ENCODE results near the gene HSDL2.
"Not testable (repeated sequence)": the region's sequence is repeated elsewhere in the genome, so short reads cannot be mapped to it uniquely, and the experiment has no call there.

The HSDL2 gene

DNA sequence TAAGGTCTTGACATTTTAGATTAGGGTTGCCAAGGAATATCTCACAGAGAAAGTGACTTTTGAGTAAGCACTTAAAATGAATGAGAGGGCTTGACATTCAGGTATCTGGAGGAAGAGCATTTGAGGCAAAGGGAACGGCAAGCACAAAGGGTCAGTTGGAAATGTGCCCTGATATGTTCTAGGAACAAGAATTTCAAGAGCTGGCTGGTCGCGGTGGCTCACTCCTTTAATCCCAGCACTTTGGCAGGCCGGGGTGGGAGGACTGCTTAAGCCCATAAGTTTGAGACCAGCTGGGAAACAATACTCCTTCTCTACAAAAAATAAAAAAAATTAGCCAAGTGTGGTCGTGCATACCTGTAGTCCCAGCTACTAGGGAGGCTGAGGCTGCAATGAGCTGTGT is 123.3 kb downstream of the HSDL2 start:
- no peak for DNase-seq

- no peak for DNase-seq
These were observed 125.2 kb downstream of the HSDL2 start for GRCh38 chr9:112505086-112505485.

DNA sequence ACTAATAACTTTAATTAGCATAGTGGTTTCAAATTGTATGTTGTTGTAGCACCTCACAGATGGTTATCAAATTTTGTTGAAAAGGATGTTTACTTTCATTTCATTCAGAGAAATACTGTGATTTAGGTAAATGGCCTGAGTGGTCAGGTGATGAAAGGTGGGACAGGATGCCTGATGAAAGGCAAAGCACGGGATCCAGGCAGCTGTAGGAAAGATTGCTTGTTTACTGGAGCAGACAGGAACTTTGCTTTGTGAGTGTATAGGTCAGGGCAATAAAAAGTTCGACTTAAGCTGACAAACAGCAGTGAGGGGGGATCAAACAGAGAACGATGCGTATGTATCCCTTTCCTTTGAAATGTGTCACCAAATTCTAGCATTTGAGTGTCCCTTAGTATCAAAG is 125.7 kb downstream of the HSDL2 start:
- no peak for DNase-seq

GRCh38 chr9:112506571-112506970 is 126.7 kb downstream of the HSDL2 start:
- no peak for DNase-seq

GRCh38 chr9:112507001-112507680 is 127.2 kb downstream of the HSDL2 start:
- DNase-seq, result no peak

GRCh38 chr9:112508377-112508776 is 128.5 kb downstream of the HSDL2 start:
- DNase-seq, result no peak

DNA sequence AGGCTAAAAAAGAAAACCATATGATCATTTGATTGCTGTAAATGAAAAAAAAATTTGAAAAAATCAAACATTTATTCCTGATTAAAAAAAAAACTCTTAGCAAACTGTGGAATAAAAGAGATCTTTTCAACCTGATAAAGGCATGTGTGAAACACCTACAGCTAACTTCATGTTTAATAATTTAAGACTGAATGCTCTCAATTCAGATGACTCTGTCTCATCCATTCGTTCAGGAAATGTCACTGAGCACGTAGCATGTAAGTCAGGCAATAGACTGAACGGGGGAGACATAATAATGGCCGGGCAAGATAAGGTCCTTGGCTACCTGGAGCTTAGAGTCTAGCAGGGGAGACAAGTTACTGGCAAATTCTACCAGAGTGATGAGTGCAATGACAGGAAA is 132.5 kb downstream of the HSDL2 start:
- not testable (repeated sequence) for DNase-seq

DNA sequence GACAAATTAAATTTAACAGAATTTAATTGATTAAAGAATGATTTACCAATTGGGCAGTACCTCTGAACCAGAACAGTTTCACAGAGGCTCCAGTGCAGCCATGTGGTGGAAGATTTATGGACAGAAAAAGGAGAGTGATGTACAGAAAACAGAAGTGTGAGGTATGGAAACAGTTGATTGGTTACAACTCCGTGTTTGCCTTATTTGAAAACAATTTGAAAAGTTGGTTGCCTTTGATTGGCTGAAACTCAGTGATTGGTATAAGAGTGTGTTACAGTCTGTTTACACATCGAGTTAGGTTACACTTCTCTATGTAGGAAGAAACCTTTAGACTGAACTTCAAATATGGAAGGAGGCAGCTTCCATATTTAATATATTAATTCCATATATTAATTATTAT is 136.9 kb downstream of the HSDL2 start:
- DNase-seq, result no peak

- DNase-seq, result no peak
These were observed 140.2 kb downstream of the HSDL2 start for GRCh38 chr9:112520069-112520468.

DNA sequence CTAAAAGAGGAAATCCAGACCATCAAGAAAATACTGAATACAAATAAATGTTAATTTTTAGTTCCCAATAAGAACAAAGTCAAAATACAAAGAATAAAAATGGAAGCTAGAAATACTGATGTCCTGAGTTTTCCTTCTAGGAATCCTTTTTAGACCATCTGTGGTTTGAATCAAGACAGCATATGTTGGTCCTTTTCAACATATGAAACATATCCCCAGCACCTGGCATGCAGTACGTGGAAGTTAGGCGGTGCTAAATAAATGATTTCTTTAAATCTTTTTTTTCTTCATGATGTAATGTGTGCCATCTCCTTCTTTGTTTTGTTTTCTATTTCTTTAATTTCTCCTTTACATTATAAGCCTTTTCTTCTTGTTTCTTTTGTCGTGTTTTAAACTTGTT is 140.7 kb downstream of the HSDL2 start:
- no peak for DNase-seq
